Measurements from ENCODE around the gene LIX1. TPM values are rescaled to one million over a fixed set of nuclear protein-coding genes. Genes with fewer than 3 reads are reported as not detected.

LIX1 gene
- polyA plus RNA-seq, 2 of the 4 experiments (the other 2 are of a cell fraction) = not detected

DNA sequence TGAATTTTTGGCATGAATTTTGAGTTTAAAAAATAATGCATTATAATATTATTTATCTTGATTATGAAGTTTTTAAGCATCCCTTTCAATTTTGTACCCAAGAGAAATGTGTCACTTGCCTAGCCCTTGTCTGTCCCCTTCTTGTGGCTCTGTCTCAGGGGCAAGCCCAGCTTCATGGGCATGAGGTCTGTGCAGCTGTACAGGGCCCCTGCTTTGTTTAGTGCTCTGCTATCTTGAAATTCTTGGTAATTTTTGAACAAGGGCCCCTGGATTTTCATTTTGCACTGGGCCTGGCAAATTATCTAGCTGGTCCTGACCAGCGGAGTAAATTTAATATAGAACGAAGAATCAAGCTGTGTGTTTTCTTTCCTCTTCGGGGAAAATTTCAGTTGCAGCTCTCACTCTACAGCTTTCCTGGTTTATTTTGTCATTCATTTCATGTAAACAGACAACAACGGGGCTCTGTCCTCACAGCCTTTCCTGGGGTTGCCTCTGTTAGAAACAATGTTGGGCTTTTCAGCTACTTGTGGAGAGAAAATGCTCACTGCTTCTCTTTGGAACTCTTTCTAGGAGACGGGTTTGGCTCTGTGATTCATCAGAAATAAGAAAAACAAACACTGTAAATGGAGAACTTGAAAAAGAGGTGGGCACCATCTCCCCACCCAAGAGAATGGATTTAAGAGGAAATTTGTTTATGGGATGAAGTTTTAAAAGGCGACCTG, 41.1 kb downstream of the LIX1 start (continued):
- no peak for TF ChIP-seq REST (IDR thresholded peaks at IDR 0.05)

DNA sequence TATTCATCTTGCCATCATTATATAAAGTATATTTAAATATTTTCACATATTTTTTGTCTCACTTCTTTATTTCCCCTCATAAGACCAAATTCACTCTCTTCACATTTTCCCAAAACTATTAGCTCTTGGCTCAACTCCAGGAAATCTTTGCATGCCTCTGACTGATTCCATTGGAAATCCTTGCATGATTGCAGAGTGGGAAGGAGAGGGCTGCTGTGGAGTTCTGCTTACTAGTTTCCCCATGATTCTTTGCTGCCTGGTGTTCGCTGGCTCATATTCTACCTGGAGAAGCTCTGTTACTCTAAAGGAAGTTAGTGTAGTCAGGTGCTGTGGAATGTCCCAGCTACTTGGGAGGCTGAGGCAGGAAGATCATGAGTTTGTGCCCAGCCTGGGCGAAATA, 41.9 kb downstream of the LIX1 start:
- ChIA-PET POLR2A (interaction anchor here (0.6 to 0.7 kb wide), 2 partner anchors 39 to 440 kb away, joined by 3 read pairs; no protein-coding TSS in a partner anchor), CTCF (interaction anchor here (0.8 kb wide), 1 partner anchor 40 kb away, joined by 3 read pairs; no protein-coding TSS in a partner anchor)
- TF ChIP-seq MAFK (IDR thresholded peaks at IDR 0.05; ENCODE audit: partially characterized antibody) = no peak
- no peaks in the 10 kb centered on the region for H3K4me1 ChIP-seq
- H3K27ac ChIP-seq = no peak overlapping the region
- no peaks in the 10 kb centered on the region; the same call in 2 of the 3 replicates for H3K9me3 ChIP-seq
- no peak overlapping the region for H3K4me3 ChIP-seq
- no peak overlapping the region for H3K4me2 ChIP-seq
- no peak for FAIRE-seq
- ATAC-seq = no peak
- DNase-seq (ENCODE audit: low read depth in 1 of 2, low spot score in 1 of 2) = no peak
- 39% methylated on average over 2 of the region's 2 CpGs for WGBS (ENCODE audit: missing lambda C conversion rate)

GRCh38 chr5:97098922-97099321, 43.5 kb downstream of the LIX1 start:
- DNase-seq (ENCODE audit: low read depth in 1 of 2, low spot score in 1 of 2) (no peak), ATAC-seq (no peak), FAIRE-seq (no peak)
- Histone ChIP-seq H3K4me1 (no peaks in the 10 kb centered on the region), H3K9me3 (no peaks in the 10 kb centered on the region; the same call in 2 of the 3 replicates), H3K4me3 (no peak overlapping the region), H3K4me2 (no peak overlapping the region), H3K27ac (no peak overlapping the region)
- WGBS (ENCODE audit: missing lambda C conversion rate) = 45% methylated on average over 5 of the region's 5 CpGs
- TF ChIP-seq NR3C1 (IDR thresholded peaks at IDR 0.05) (no peak), CBX2 (IDR thresholded peaks at IDR 0.05; ENCODE audit: borderline replicate concordance, low read depth) (no peak), HDAC2 (IDR thresholded peaks at IDR 0.05) (no peak), MAFK (IDR thresholded peaks at IDR 0.05; ENCODE audit: partially characterized antibody) (no peak), ESRRA (IDR thresholded peaks at IDR 0.05; ENCODE audit: borderline replicate concordance, low read length) (no peak), RNF2 (IDR thresholded peaks at IDR 0.05; ENCODE audit: borderline replicate concordance, low read depth) (no peak), REST (IDR thresholded peaks at IDR 0.05) (no peak), MAZ (IDR thresholded peaks at IDR 0.05; ENCODE audit: borderline replicate concordance, low read depth, low read length) (no peak), FOSL2 (IDR thresholded peaks at IDR 0.05) (no peak), FOSL2 (CRISPR knock-in tag; IDR thresholded peaks at IDR 0.05) (no peak), POLR2AphosphoS2 (conservative IDR thresholded peaks at IDR 0.05; ENCODE audit: low read length) (no peak), FOSB (CRISPR knock-in tag; IDR thresholded peaks at IDR 0.05) (no peak)
- TF ChIP-seq, protein P1, sequence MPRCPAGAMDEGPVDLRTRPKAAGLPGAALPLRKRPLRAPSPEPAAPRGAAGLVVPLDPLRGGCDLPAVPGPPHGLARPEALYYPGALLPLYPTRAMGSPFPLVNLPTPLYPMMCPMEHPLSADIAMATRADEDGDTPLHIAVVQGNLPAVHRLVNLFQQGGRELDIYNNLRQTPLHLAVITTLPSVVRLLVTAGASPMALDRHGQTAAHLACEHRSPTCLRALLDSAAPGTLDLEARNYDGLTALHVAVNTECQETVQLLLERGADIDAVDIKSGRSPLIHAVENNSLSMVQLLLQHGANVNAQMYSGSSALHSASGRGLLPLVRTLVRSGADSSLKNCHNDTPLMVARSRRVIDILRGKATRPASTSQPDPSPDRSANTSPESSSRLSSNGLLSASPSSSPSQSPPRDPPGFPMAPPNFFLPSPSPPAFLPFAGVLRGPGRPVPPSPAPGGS (IDR thresholded peaks at IDR 0.05) = no peak
- ChIA-PET CTCF (no interaction called here), POLR2A (no interaction called here)
